CD14-positive monocyte (primary cell): ENCODE data around the gene DNTT. TPM values are rescaled to one million over a fixed set of nuclear protein-coding genes. Genes with fewer than 3 reads are reported as not detected.

Source experiments
- DNase-seq, 3 donors: peaks; one replicate each; pipeline ENCODE4 v3.0.0-alpha.2; 2011 to 2022
- H2AFZ ChIP-seq: 2 replicates; pipeline ENCODE4 v1.6.0; 2012; ENCODE audit warnings: mild to moderate bottlenecking, low read depth, low read length, inconsistent platforms; ENCODE audit not compliant: insufficient read depth, poor library complexity, severe bottlenecking
- H3K27ac ChIP-seq, 2 donors: 1 replicate in 1 of 2; 2 replicates in 1 of 2; pipeline ENCODE4 v1.5.1; 2012 to 2013; ENCODE audit warnings: low read length in 2 of 2, control low read depth in 1 of 2, inconsistent platforms in 1 of 2, low read depth in 1 of 2, mild to moderate bottlenecking in 1 of 2
- H3K27me3 ChIP-seq, 2 donors: one replicate each; pipeline versions ENCODE4 v1.6.0 to v1.6.1; 2011 to 2013; ENCODE audit warnings: low read length in 2 of 2; ENCODE audit not compliant: control insufficient read depth in 2 of 2, insufficient read depth in 2 of 2
- H3K36me3 ChIP-seq, 2 donors: replicated peaks in 1 of 2; 1 replicate in 1 of 2; 2 replicates in 1 of 2; pipeline versions ENCODE4 v1.5.1 to v1.6.1; 2012 to 2013; ENCODE audit warnings: low read length in 2 of 2, control low read depth in 1 of 2, inconsistent platforms in 1 of 2, mild to moderate bottlenecking in 1 of 2; ENCODE audit not compliant: insufficient read depth in 2 of 2, control insufficient read depth in 1 of 2
- H3K4me1 ChIP-seq, 2 donors: 1 replicate in 1 of 2; 2 replicates in 1 of 2; pipeline versions ENCODE4 v1.5.1 to v1.6.1; 2012 to 2013; ENCODE audit warnings: low read length in 2 of 2, control low read depth in 1 of 2, inconsistent platforms in 1 of 2, mild to moderate bottlenecking in 1 of 2, moderate library complexity in 1 of 2; ENCODE audit not compliant: insufficient read depth in 2 of 2, control insufficient read depth in 1 of 2
- H3K4me2 ChIP-seq: replicated peaks from 2 replicates; pipeline ENCODE3; 2012; ENCODE audit warnings: low read length, moderate library complexity, mild to moderate bottlenecking; ENCODE audit not compliant: poor library complexity, severe bottlenecking; ENCODE audit errors: extremely low read depth
- H3K4me3 ChIP-seq, 3 experiments: fragments of 200-600 bp in 1 of 3; sonication (generic) in 1 of 3; replicated peaks in 1 of 3; 1 replicate in 2 of 3; 2 replicates in 1 of 3; pipeline ENCODE4 v1.5.1; 2011 to 2013; ENCODE audit warnings: low read length in 3 of 3, mild to moderate bottlenecking in 3 of 3, control low read depth in 2 of 3, low read depth in 2 of 3, inconsistent platforms in 1 of 3, moderate library complexity in 1 of 3
- H3K79me2 ChIP-seq: 2 replicates; pipeline ENCODE4 v1.6.0; 2012; ENCODE audit warnings: mild to moderate bottlenecking, control low read depth, inconsistent platforms, low read length, moderate library complexity; ENCODE audit not compliant: insufficient read depth
- H3K9ac ChIP-seq: 2 replicates; pipeline ENCODE4 v1.6.0; 2017; ENCODE audit warnings: low read length, mild to moderate bottlenecking; ENCODE audit not compliant: insufficient read depth, poor library complexity, severe bottlenecking
- H3K9me3 ChIP-seq, 2 donors: replicated peaks in 1 of 2; 1 replicate in 1 of 2; 2 replicates in 1 of 2; pipeline versions ENCODE4 v1.5.1 to v1.6.1; 2012 to 2013; ENCODE audit warnings: low read length in 2 of 2, control low read depth in 1 of 2; ENCODE audit not compliant: control insufficient read depth in 1 of 2, insufficient read depth in 1 of 2
- H4K20me1 ChIP-seq: 2 replicates; pipeline ENCODE4 v1.6.0; 2012; ENCODE audit warnings: mild to moderate bottlenecking, low read length, control low read depth, moderate library complexity; ENCODE audit not compliant: insufficient read depth
- H3K27ac Mint-ChIP-seq, 7 donors: one replicate each; pipeline ENCODE4 v1.8.0; 2020; ENCODE audit warnings: mild to moderate bottlenecking in 7 of 7, mixed read lengths in 7 of 7, moderate library complexity in 6 of 7, inconsistent platforms in 2 of 7
- H3K27me3 Mint-ChIP-seq, 3 donors: one replicate each; pipeline ENCODE4 v1.8.0; 2021 to 2022; ENCODE audit warnings: low read depth in 3 of 3, mild to moderate bottlenecking in 3 of 3, mixed read lengths in 3 of 3, moderate library complexity in 3 of 3, inconsistent platforms in 1 of 3
- H3K36me3 Mint-ChIP-seq, 2 donors: one replicate each; pipeline ENCODE4 v1.8.0; 2020; ENCODE audit warnings: mixed read lengths in 2 of 2, inconsistent platforms in 1 of 2, mild to moderate bottlenecking in 1 of 2
- H3K4me1 Mint-ChIP-seq: one replicate; pipeline ENCODE4 v1.8.0; 2020; ENCODE audit warnings: mild to moderate bottlenecking, mixed read lengths
- H3K4me3 Mint-ChIP-seq, 2 donors: one replicate each; pipeline ENCODE4 v1.8.0; 2020; ENCODE audit warnings: mild to moderate bottlenecking in 2 of 2, mixed read lengths in 2 of 2, moderate library complexity in 1 of 2
- H3K9me3 Mint-ChIP-seq, 7 donors: one replicate each; pipeline ENCODE4 v1.8.0; 2020 to 2022; ENCODE audit warnings: mixed read lengths in 7 of 7, mild to moderate bottlenecking in 6 of 7, moderate library complexity in 6 of 7, inconsistent platforms in 2 of 7
- WGBS: methylation state at CpG from one replicate; pipeline ENCODE4 v1.1.5; 2013; ENCODE audit warnings: missing lambda C conversion rate; ENCODE audit not compliant: insufficient coverage; 5-methylcytosine and 5-hydroxymethylcytosine counted together
- intact Hi-C, 2 donors: fragments of 100-400 bp; cut with micrococcal nuclease; formaldehyde crosslinking; loops; one replicate each; pipeline versions ENCODE4 v1.15.0 to v1.15.1; 2023
- polyA plus RNA-seq, 3 donors: library from polyadenylated mRNA; depleted of rRNA in 1 of 3; unstranded in 2 of 3; stranded (reverse) in 1 of 3; fragments of 300-500 nt in 2 of 3; fragments of >200 nt in 1 of 3; fragmentation: Illumina TruSeq in 2 of 3; gene quantifications; 1 replicate in 2 of 3; 2 replicates in 1 of 3; pipeline ENCODE4 v1.2.3, GENCODE V29; 2012 to 2021
- TF ChIP-seq, protein P1 (sequence below): fragments of 200-600 bp; IDR thresholded peaks from one replicate; pipeline ENCODE4 v1.8.0; 2022; ENCODE audit warnings: antibody characterized with exemption, mild to moderate bottlenecking

Gene DNTT
- polyA plus RNA-seq, 3 donors: not detected

DNA sequence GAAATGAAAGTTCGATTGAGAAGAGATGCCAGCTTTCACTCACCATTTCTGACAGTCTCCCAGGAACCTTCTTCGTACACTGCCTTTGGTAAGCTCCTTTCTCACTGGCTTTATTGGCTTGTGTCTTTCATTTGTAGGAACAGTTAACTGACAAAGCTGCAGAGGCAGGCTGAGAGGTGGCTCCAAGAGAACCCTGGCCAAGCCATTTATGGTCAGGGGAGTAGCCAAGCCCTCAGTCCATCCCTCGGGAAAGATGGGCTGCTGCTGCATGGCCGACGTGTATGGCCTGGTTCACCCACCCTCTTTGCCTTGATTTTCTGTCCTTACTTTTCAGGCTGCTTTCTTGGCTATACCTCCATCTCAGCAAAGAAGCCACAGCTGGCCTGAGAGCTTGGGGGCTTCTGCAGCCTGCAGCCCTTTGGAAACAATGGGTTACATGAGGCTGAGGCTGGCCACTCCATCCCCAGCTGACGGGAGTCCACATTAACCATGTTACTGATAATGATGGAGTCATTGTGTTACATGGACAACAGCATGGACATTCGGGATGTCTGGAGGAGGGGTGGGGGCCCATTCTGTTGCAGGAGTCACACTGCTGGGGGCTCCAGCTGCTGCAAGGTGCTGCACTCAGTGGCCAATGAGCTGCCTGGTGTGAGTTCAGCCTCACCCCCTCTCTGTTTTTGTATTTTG, 54.8 kb downstream of the DNTT start, which contains the start of gene OPALIN:
OPALIN (minus strand) TSS at position 152 of the 690 bp plus-strand sequence; CDS start at position 46, 106 bp downstream.
- intact Hi-C loops: no loop called here
- Mint-ChIP-seq H3K36me3 (no peaks in the 10 kb centered on the region), H3K27ac (no peak within 1 kb of the TSS), H3K27me3 (peaks cover 1 to 6% (median 6%) of the 10 kb centered on the region in 3 donors), H3K9me3 (no peaks in the 10 kb centered on the region), H3K4me1 (no peaks in the 10 kb centered on the region), H3K4me3 (no peak within 1 kb of the TSS)
- no peaks in the 10 kb centered on the region for H3K79me2 ChIP-seq
- no peak within 1 kb of the TSS for H3K27ac ChIP-seq
- no peaks in the 10 kb centered on the region for H3K27me3 ChIP-seq
- WGBS: 95% methylated on average over 5 of the region's 7 CpGs
- H3K9me3 ChIP-seq: no peaks in the 10 kb centered on the region
- no peak for DNase-seq
- H3K4me3 ChIP-seq: no peak within 1 kb of the TSS
- H4K20me1 ChIP-seq: no peaks in the 10 kb centered on the region
- H3K9ac ChIP-seq: no peak within 1 kb of the TSS
- H3K36me3 ChIP-seq: no peaks in the 10 kb centered on the region
- H3K4me2 ChIP-seq: no peak within 1 kb of the TSS
- no peak within 1 kb of the TSS for H2AFZ ChIP-seq
- no peaks in the 10 kb centered on the region for H3K4me1 ChIP-seq
- TF ChIP-seq, protein P1, sequence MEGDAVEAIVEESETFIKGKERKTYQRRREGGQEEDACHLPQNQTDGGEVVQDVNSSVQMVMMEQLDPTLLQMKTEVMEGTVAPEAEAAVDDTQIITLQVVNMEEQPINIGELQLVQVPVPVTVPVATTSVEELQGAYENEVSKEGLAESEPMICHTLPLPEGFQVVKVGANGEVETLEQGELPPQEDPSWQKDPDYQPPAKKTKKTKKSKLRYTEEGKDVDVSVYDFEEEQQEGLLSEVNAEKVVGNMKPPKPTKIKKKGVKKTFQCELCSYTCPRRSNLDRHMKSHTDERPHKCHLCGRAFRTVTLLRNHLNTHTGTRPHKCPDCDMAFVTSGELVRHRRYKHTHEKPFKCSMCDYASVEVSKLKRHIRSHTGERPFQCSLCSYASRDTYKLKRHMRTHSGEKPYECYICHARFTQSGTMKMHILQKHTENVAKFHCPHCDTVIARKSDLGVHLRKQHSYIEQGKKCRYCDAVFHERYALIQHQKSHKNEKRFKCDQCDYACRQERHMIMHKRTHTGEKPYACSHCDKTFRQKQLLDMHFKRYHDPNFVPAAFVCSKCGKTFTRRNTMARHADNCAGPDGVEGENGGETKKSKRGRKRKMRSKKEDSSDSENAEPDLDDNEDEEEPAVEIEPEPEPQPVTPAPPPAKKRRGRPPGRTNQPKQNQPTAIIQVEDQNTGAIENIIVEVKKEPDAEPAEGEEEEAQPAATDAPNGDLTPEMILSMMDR: no peak

DNA sequence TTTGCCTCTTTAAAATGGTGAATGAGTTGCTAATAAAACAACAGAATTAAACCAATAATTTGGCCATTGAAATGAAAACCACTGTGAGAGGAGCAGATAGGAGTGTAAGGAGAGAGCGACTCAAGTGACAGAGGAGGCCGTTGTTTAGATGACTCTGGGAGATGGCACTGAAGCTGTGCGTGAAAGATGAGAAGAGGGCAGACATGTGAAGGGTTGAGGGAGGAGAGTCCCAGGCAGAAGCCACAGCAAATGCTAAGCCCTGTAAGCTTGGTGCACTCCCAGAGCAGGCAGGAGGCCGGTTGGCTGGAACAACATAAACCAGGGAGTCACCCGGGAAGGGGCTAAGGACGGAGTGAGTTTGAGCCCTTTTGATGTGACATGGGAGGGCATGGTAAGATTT, 55.4 kb downstream of the DNTT start:
- TF ChIP-seq, protein P1: no peak
- Histone ChIP-seq H3K4me3 (no peak overlapping the region), H3K4me2 (no peak overlapping the region), H2AFZ (no peak overlapping the region), H3K4me1 (no peaks in the 10 kb centered on the region), H4K20me1 (no peaks in the 10 kb centered on the region), H3K27ac (no peak overlapping the region), H3K9ac (no peak overlapping the region), H3K27me3 (no peaks in the 10 kb centered on the region), H3K9me3 (no peaks in the 10 kb centered on the region), H3K36me3 (no peaks in the 10 kb centered on the region), H3K79me2 (no peaks in the 10 kb centered on the region)
- WGBS: 95% methylated on average over 6 of the region's 6 CpGs
- Mint-ChIP-seq H3K27me3 (peaks cover 1 to 8% (median 6%) of the 10 kb centered on the region in 3 donors), H3K27ac (no peak overlapping the region), H3K4me1 (no peaks in the 10 kb centered on the region), H3K9me3 (no peaks in the 10 kb centered on the region), H3K4me3 (no peak overlapping the region), H3K36me3 (no peaks in the 10 kb centered on the region)
- intact Hi-C loops: no loop called here
- no peak for DNase-seq
